Measurements from ENCODE around the gene ZDHHC18.

The ZDHHC18 gene

DNA sequence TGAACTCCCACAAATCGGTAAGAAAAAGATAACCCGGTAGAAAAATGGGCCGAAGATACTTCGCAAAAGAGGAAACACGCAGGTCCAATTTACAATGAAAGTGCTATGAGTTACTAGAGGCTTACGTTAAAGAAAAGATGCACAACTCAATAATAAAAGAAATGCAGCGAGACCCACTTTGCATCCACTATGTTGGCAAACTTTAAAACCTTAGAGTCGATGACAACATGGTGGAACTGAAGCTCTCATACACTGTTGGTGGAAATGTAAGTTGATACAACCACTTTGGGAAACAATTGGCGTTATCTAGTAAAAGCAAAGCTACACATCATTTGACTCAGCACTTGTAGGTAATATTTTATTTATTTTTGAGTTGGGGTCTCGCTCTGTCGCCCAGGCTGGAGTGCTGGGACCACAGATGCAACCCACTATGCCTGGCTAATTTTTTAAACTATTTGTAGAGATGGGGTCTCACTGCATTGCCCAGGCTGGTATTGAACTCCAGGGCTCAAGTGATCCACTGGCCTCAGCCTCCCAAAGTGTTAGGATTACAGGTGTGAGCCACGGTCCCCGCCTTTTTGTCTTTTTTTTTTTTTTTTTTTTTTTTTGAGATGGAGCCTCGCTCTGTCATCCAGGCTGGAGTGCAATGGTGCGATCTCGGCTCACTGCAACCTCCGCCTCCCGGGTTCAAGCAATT, 74.5 kb downstream of the ZDHHC18 start:
- DNase-seq (ENCODE audit: low read depth): no peak

Data from activated T-helper 9 cell treated with anti-CD3 and anti-CD28 coated beads, Interleukin-2, amount 50 U/mL, for 16 hours (primary cell).